Heart right ventricle (tissue), 16 donors: ENCODE measurements around the gene SURF6. TPM values are rescaled to one million over a fixed set of nuclear protein-coding genes. Genes with fewer than 3 reads are reported as not detected.

Experiments
- ATAC-seq, 8 donors: fragments of 200-7000 bp; cut with Tn5 transposase; one replicate each; pipeline ENCODE4 v1.9.1; 2020; ENCODE audit warnings: mild to moderate bottlenecking in 8 of 8, moderate library complexity in 8 of 8, moderate number of reproducible peaks in 1 of 8
- DNase-seq, 2 donors: peaks; one replicate each; pipeline ENCODE4 v3.0.0-alpha.2; 2020
- H3K27ac ChIP-seq, 10 donors: fragments of 200-600 bp; sonication (generic) in 2 of 10; one replicate each; pipeline versions ENCODE4 v1.5.0 to v1.8.0; 2020 to 2022; ENCODE audit warnings: mild to moderate bottlenecking in 3 of 10
- H3K27me3 ChIP-seq, 7 donors: fragments of 200-600 bp; one replicate each; pipeline ENCODE4 v1.8.0; 2021 to 2022; ENCODE audit warnings: mild to moderate bottlenecking in 2 of 7
- H3K36me3 ChIP-seq, 9 donors: fragments of 200-600 bp; sonication (generic) in 1 of 9; one replicate each; pipeline versions ENCODE4 v1.5.0 to v1.8.0; 2020 to 2022; ENCODE audit warnings: mild to moderate bottlenecking in 2 of 9
- H3K4me1 ChIP-seq, 9 donors: fragments of 200-600 bp; sonication (generic) in 1 of 9; one replicate each; pipeline versions ENCODE4 v1.5.0 to v1.8.0; 2020 to 2022; ENCODE audit warnings: mild to moderate bottlenecking in 4 of 9
- H3K4me3 ChIP-seq, 10 donors: fragments of 200-600 bp; sonication (generic) in 2 of 10; one replicate each; pipeline versions ENCODE4 v1.5.0 to v1.8.0; 2020 to 2022; ENCODE audit warnings: mild to moderate bottlenecking in 7 of 10, moderate library complexity in 2 of 10
- H3K9me3 ChIP-seq, 11 donors: fragments of 200-600 bp in 10 of 11; sonication (generic) in 2 of 11; one replicate each; pipeline versions ENCODE4 v1.5.0 to v1.8.0; 2013 to 2022; ENCODE audit warnings: mild to moderate bottlenecking in 2 of 11, control low read depth in 1 of 11, moderate library complexity in 1 of 11
- WGBS, 2 donors: extraction: QIAGEN DNeasy Blood & Tissue Kit; methylation state at CpG; one replicate each; pipeline ENCODE4 v1.1.7; 2013; ENCODE audit warnings: inconsistent platforms in 1 of 2; 5-methylcytosine and 5-hydroxymethylcytosine counted together
- intact Hi-C, 10 donors: fragments of 100-400 bp; cut with DNase I; formaldehyde crosslinking; loops; one replicate each; pipeline versions ENCODE4 v1.11.1 to v1.14.2; 2022
- polyA plus RNA-seq, 2 donors: library from polyadenylated mRNA; stranded (reverse); fragments of 200-250 nt; gene quantifications; one replicate each; pipeline ENCODE4 v1.2.3, GENCODE V29; 2013
- total RNA-seq, 10 donors: library from RNA; stranded (reverse); fragmentation: NEBNext Ultra II Directional in 3 of 10; extraction: Animal tissue kit (Norgen Biotek cat#: 25700) in 3 of 10; gene quantifications; one replicate each; pipeline versions ENCODE4 v1.2.1 to v1.2.4, GENCODE V29; 2021 to 2023
- TF ChIP-seq, protein P1 (sequence below), 9 donors: fragments of 200-600 bp; sonication (generic) in 2 of 9; IDR thresholded peaks; one replicate each; pipeline versions ENCODE4 v1.5.0 to v1.8.0; 2021 to 2022; ENCODE audit warnings: antibody characterized with exemption in 9 of 9, mild to moderate bottlenecking in 5 of 9, moderate library complexity in 1 of 9
- donor health status: Arrhythmogenic right ventricular cardiomyopathy.
- donor health status: ischemic (EF 13 %, LVEDD 7.1; RV severe dilation, severe dysfunction).
- donor health status: healthy with polysubstance abuse.
- donor health status: DM: no; HTN: yes; CAD: no.
- donor health status: DM: no; HTN: no; CAD: no.
- donor health status: ischemic (EF 25% LVEDD 6.9; RV normal size, moderate dysfunction).
- donor health status: ischemic (EF 25% LVEDD 5.7; RV mildly dilated, moderate dysfunction).
- donor health status: healthy.
- donor health status: DM: yes; HTN: yes; CAD: no.
- donor health status: Ischemic cardiomyopathy.
- donor health status: ischemic (EF 35%, LVEDD 5.7; RV mildly dilated, moderate dysfunction).
- donor health status: nonischemic (EF 11% LVEDD 7.7; RV severe dilation, severe dysfunction).
- donor health status: DM: yes; HTN: yes; CAD: no.
- donor health status: PGD.
- donor health status: ischemic (EF 29% LVEDD 5.4; RV normal size, mild dysfunction).
- donor health status: nonischemic (EF 23%, LVEDD 6.1; RV moderate dilation, normal function).

The SURF6 gene
- total and polyA plus RNA-seq, 12 donors: 9.1 to 14.8 (median 11.8) TPM

DNA sequence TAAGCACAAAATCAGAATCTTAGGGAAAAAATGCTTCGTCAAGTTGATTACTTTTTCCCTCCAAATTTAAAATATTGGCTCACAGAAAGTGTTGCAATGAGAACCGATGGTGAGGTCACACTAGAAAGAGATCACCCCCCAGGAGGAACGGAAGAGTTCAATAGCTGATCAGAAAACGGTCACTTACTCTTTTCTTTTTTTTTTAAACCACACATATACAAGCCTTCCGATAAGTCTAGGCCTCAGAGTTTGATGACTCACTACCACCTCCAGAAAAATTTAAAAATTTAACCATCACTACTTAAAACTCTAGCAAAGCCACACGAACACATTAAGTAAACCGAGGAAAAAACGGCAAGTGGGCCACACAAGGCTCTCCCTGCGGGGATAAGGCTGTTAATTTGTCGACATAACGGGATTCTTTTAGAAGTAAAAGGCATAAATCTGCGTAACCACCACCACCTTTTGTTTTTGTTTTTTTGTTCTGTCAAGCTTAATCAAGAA is 38.7 kb upstream of the SURF6 start:
- intact Hi-C loops: loop anchor here in 3 of 10 donors (2.0 to 5.0 kb wide), 4 partner anchors 26 to 43 kb away; partner anchors contain the start of genes REXO4 (in 2 of the 3), SURF6 (in 2 of the 3), MED22 (in 1 of the 3) and RPL7A (in 1 of the 3)
- TF ChIP-seq, protein P1, sequence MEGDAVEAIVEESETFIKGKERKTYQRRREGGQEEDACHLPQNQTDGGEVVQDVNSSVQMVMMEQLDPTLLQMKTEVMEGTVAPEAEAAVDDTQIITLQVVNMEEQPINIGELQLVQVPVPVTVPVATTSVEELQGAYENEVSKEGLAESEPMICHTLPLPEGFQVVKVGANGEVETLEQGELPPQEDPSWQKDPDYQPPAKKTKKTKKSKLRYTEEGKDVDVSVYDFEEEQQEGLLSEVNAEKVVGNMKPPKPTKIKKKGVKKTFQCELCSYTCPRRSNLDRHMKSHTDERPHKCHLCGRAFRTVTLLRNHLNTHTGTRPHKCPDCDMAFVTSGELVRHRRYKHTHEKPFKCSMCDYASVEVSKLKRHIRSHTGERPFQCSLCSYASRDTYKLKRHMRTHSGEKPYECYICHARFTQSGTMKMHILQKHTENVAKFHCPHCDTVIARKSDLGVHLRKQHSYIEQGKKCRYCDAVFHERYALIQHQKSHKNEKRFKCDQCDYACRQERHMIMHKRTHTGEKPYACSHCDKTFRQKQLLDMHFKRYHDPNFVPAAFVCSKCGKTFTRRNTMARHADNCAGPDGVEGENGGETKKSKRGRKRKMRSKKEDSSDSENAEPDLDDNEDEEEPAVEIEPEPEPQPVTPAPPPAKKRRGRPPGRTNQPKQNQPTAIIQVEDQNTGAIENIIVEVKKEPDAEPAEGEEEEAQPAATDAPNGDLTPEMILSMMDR (IDR thresholded peaks at IDR 0.05): no peak
- no peaks in the 10 kb centered on the region for H3K27me3 ChIP-seq
- ATAC-seq (no peak), DNase-seq (no peak)
- WGBS, 2 donors: 24 to 32% methylated on average over 12 of the region's 12 CpGs
- peak overlapping the region; percentile 78 to 100 (median 96) for H3K4me3 ChIP-seq
- peaks cover 0 to 39% (median 16%) of the 10 kb centered on the region in 9 donors for H3K36me3 ChIP-seq
- H3K4me1 ChIP-seq: peaks cover 16 to 66% (median 59%) of the 10 kb centered on the region in 9 donors
- peaks cover 0 to 8% (median 0%) of the 10 kb centered on the region in 11 donors for H3K9me3 ChIP-seq
- peak overlapping the region in 8 of 10 donors; percentile 95 to 99 (median 97) for H3K27ac ChIP-seq

DNA sequence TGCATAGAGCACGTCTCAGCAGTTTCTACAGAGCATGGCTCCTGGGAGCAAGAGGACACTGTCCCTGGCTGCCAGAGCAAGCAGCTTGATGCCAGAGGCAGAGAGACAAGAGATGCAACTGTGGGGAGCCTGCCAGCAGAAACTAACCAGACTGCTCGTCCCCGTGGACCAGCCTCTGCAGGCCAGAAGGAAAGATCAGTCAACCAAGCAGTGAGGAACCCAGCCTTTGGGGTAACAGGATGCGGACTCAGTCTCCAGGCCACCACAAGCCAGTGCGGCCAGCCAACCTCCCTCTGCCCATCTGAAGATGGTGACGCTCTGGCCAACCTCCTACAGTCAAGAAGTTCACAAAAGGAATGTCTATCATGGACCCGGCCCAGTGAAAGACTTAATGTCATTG is 36.2 kb upstream of the SURF6 start:
- Histone ChIP-seq H3K27ac (peak overlapping the region in 3 of 10 donors; percentile 7 to 80 (median 27)), H3K27me3 (no peaks in the 10 kb centered on the region), H3K4me3 (no peak overlapping the region), H3K4me1 (peaks cover 26 to 91% (median 84%) of the 10 kb centered on the region in 9 donors), H3K9me3 (peaks cover 0 to under 1% (median 0%) of the 10 kb centered on the region in 11 donors), H3K36me3 (peaks cover 0 to 59% (median 19%) of the 10 kb centered on the region in 9 donors)
- no peak for ATAC-seq
- no peak for DNase-seq
- intact Hi-C loops: loop anchor here in 1 of 10 donors (5.0 kb wide), 1 partner anchor 35 kb away; the partner anchor contains the start of gene SURF6
- WGBS, 2 donors: 59 to 67% methylated on average over 7 of the region's 7 CpGs
- TF ChIP-seq, protein P1 (IDR thresholded peaks at IDR 0.05): no peak

DNA sequence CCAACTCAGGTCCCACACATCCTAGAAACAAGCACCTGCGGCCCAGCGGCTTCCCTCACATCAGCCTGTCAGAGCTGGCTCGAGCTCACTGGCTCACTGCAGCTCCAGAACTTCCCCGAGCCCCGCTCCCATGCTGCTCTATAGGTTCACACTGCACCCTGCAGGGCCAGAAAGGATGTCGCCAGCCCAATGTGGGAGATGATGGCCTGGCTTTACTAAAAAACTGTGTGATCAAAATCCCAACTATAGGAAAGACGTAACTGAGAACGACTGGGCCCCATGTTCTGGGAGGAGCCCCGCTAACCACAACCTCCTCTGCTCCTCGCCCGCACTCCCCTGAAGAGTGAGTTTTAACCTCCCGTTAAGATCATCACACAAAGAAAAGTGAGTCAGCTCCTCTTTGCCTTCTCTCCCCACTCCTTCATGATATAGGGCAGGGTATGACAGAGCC is 35.3 kb upstream of the SURF6 start:
- Histone ChIP-seq H3K27ac (peak overlapping the region in 2 of 10 donors; percentile 27 to 80), H3K4me1 (peaks cover 26 to 87% (median 77%) of the 10 kb centered on the region in 9 donors), H3K4me3 (peak overlapping the region in 1 of 10 donors; percentile 34), H3K36me3 (peaks cover 0 to 67% (median 25%) of the 10 kb centered on the region in 9 donors), H3K9me3 (no peaks in the 10 kb centered on the region), H3K27me3 (no peaks in the 10 kb centered on the region)
- TF ChIP-seq, protein P1 (IDR thresholded peaks at IDR 0.05): no peak
- DNase-seq: no peak
- no peak for ATAC-seq
- 66 to 68% methylated on average over 12 of the region's 12 CpGs for WGBS, 2 donors
- intact Hi-C loops: loop anchor here in 1 of 10 donors (5.0 kb wide), 1 partner anchor 34 kb away; the partner anchor contains the start of gene SURF6

DNA sequence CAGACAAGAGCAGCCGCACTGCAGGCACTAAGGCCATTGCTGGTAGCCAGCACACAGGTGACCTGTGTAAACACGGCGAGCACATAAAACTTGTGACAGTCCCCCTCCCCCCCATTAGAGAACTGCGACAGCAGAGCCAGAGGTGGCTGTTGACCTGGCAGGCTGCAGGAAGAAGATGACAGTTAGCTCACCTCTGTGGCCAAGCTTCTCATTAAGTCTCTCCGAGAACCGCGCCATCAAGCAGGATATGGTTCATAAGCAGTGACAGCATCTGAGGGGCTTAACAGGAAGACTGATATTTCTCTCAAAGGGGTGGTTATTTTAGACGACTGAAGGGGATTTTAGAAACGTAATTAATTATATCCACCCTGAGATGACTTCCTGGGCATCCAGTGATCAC is 34.7 kb upstream of the SURF6 start:
- no peaks in the 10 kb centered on the region for H3K27me3 ChIP-seq
- TF ChIP-seq, protein P1 (IDR thresholded peaks at IDR 0.05): no peak
- no peak for DNase-seq
- peak overlapping the region in 1 of 10 donors; percentile 34 for H3K4me3 ChIP-seq
- H3K9me3 ChIP-seq: no peaks in the 10 kb centered on the region
- peaks cover 0 to 73% (median 31%) of the 10 kb centered on the region in 9 donors for H3K36me3 ChIP-seq
- no peak for ATAC-seq
- H3K4me1 ChIP-seq: peaks cover 26 to 86% (median 77%) of the 10 kb centered on the region in 9 donors
- 73 to 79% methylated on average over 9 of the region's 9 CpGs for WGBS, 2 donors
- intact Hi-C loops: loop anchor here in 1 of 10 donors (5.0 kb wide), 1 partner anchor 33 kb away; the partner anchor contains the start of gene SURF6
- peak overlapping the region in 1 of 10 donors; percentile 80 for H3K27ac ChIP-seq
